ENCODE data around the gene MAGI1. TPM values are rescaled to one million over a fixed set of nuclear protein-coding genes. Genes with fewer than 3 reads are reported as not detected.

MAGI1 gene
- total and polyA plus RNA-seq, 2 donors (not counting 1 experiment from before 2014, with no cell fraction given) = 0.10 to 0.22 TPM

DNA sequence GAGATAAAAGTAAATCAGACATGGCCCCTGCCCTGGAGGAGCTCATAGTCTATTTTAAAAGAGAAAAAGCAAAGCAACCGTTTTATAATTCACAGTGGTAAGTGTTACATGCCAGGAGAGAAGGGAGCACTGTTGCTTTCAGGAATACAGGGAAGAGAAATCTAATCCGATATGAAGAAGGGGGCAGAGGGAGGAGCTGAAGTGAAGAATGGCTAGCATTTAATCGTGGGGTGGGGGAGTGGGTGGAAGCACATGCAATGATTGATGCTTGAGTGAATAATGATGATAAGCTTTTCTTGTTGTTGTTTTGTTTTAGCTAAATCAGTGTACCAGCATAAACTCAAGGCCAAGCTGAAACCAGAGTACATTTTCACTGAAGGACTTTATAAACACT, 629.5 kb downstream of the MAGI1 start:
- DNase-seq = no peak
- H3K27me3 ChIP-seq (replicated peaks in 1 of 4; ENCODE audit: control extremely low read depth in 1 of 4, control insufficient read depth in 3 of 4, insufficient read depth in 4 of 4, low read length in 3 of 4) = no peaks in the 10 kb centered on the region
- no peaks in the 10 kb centered on the region for H3K36me3 ChIP-seq (replicated peaks in 1 of 2; ENCODE audit: control extremely low read depth in 1 of 2, control insufficient read depth in 1 of 2, extremely low read depth in 1 of 2, insufficient read depth in 2 of 2, low read length in 1 of 2)
- H3K27me3 Mint-ChIP-seq = no peaks in the 10 kb centered on the region
- ChIA-PET POLR2A (no interaction called here), CTCF (no interaction called here)
- H3K9me3 ChIP-seq (ENCODE audit: control extremely low read depth in 1 of 3, control insufficient read depth in 2 of 3, insufficient read depth in 1 of 3, low read length in 2 of 3) = no peaks in the 10 kb centered on the region
- H3K27ac Mint-ChIP-seq = no peak overlapping the region
- no peak overlapping the region for H3K4me3 Mint-ChIP-seq
- H3K27ac ChIP-seq (ENCODE audit: low read length in 2 of 2) = no peak overlapping the region
- no peaks in the 10 kb centered on the region for H4K20me1 ChIP-seq (ENCODE audit: control insufficient read depth, insufficient read depth, low read length, poor library complexity, severe bottlenecking)
- intact Hi-C loops (cut with micrococcal nuclease) = no loop called here
- H3K79me2 ChIP-seq (ENCODE audit: control insufficient read depth, insufficient read depth, low read length) = no peaks in the 10 kb centered on the region
- H2AFZ ChIP-seq (ENCODE audit: insufficient read depth, low read depth, low read length, poor library complexity, severe bottlenecking) = no peak overlapping the region
- TF ChIP-seq CTCF (IDR thresholded peaks at IDR 0.05) (no peak), EZH2 (IDR thresholded peaks at IDR 0.05; ENCODE audit: borderline replicate concordance, insufficient read depth, low read depth, low read length, poor library complexity, severe bottlenecking) (no peak)
- H3K4me1 ChIP-seq (ENCODE audit: control insufficient read depth in 2 of 2, insufficient read depth in 2 of 2, low read length in 2 of 2) = no peaks in the 10 kb centered on the region
- H3K4me3 ChIP-seq (ENCODE audit: control extremely low read depth in 1 of 5, extremely low read depth in 1 of 5, insufficient read depth in 1 of 5, low read depth in 2 of 5, low read length in 4 of 5) = no peak overlapping the region
- 94% methylated on average over 3 of the region's 3 CpGs for WGBS (ENCODE audit: insufficient coverage)
- no peaks in the 10 kb centered on the region for H3K4me1 Mint-ChIP-seq
- H3K4me2 ChIP-seq (replicated peaks; ENCODE audit: low read depth, low read length, poor library complexity, severe bottlenecking) = no peak overlapping the region
- no peak for ATAC-seq (ENCODE audit: low read depth)
- H3K9ac ChIP-seq (ENCODE audit: low read length) = no peak overlapping the region
- H3K9me3 Mint-ChIP-seq (ENCODE audit: insufficient read depth) = peaks cover 2% of the 10 kb centered on the region

- Histone ChIP-seq H3K4me2 (replicated peaks; ENCODE audit: low read depth, low read length, poor library complexity, severe bottlenecking) (no peak overlapping the region), H3K9ac (ENCODE audit: low read length) (no peak overlapping the region), H3K36me3 (replicated peaks in 1 of 2; ENCODE audit: control extremely low read depth in 1 of 2, control insufficient read depth in 1 of 2, extremely low read depth in 1 of 2, insufficient read depth in 2 of 2, low read length in 1 of 2) (no peaks in the 10 kb centered on the region), H2AFZ (ENCODE audit: insufficient read depth, low read depth, low read length, poor library complexity, severe bottlenecking) (no peak overlapping the region), H3K79me2 (ENCODE audit: control insufficient read depth, insufficient read depth, low read length) (no peaks in the 10 kb centered on the region), H3K9me3 (ENCODE audit: control extremely low read depth in 1 of 3, control insufficient read depth in 2 of 3, insufficient read depth in 1 of 3, low read length in 2 of 3) (no peaks in the 10 kb centered on the region), H3K27ac (ENCODE audit: low read length in 2 of 2) (no peak overlapping the region), H3K4me3 (ENCODE audit: control extremely low read depth in 1 of 5, extremely low read depth in 1 of 5, insufficient read depth in 1 of 5, low read depth in 2 of 5, low read length in 4 of 5) (no peak overlapping the region), H3K4me1 (ENCODE audit: control insufficient read depth in 2 of 2, insufficient read depth in 2 of 2, low read length in 2 of 2) (no peaks in the 10 kb centered on the region), H4K20me1 (ENCODE audit: control insufficient read depth, insufficient read depth, low read length, poor library complexity, severe bottlenecking) (no peaks in the 10 kb centered on the region), H3K27me3 (replicated peaks in 1 of 4; ENCODE audit: control extremely low read depth in 1 of 4, control insufficient read depth in 3 of 4, insufficient read depth in 4 of 4, low read length in 3 of 4) (no peaks in the 10 kb centered on the region)
- ATAC-seq (ENCODE audit: low read depth) (no peak), DNase-seq (no peak)
- Mint-ChIP-seq H3K9me3 (ENCODE audit: insufficient read depth) (peaks cover 2% of the 10 kb centered on the region), H3K27ac (no peak overlapping the region), H3K27me3 (no peaks in the 10 kb centered on the region), H3K4me1 (no peaks in the 10 kb centered on the region), H3K4me3 (no peak overlapping the region)
- intact Hi-C loops (cut with micrococcal nuclease) = no loop called here
- ChIA-PET CTCF (no interaction called here), POLR2A (no interaction called here)
- no peak for TF ChIP-seq EZH2 (IDR thresholded peaks at IDR 0.05; ENCODE audit: borderline replicate concordance, insufficient read depth, low read depth, low read length, poor library complexity, severe bottlenecking)
- TF ChIP-seq CTCF (IDR thresholded peaks at IDR 0.05) = no peak
- no CpG with 5 or more reads among the region's 6 CpGs for WGBS (ENCODE audit: insufficient coverage)
Measured at GRCh38 chr3:65408531-65409175, 630.1 kb downstream of the MAGI1 start.
